ENCODE results near the gene RGS7BP. TPM values are rescaled to one million over a fixed set of nuclear protein-coding genes. Genes with fewer than 3 reads are reported as not detected.

RGS7BP gene
- total and polyA plus RNA-seq, 5 donors from 2014 or later, result not detected

Other genes with a start within 250 kb of the RGS7BP start
- not detected for gene SHISAL2B, start 184.5 kb downstream of the RGS7BP start, total RNA-seq
- gene SHISAL2B, start 184.5 kb downstream of the RGS7BP start, polyA plus RNA-seq, result not detected